ENCODE data around the gene SLC44A5.
"Not testable (repeated sequence)": the region's sequence is repeated elsewhere in the genome, so short reads cannot be mapped to it uniquely, and the experiment has no call there.

The SLC44A5 gene

GRCh38 chr1:75522389-75522788 is 88.5 kb downstream of the SLC44A5 start:
- no peak for DNase-seq (ENCODE audit: low read depth in 1 of 2, low spot score in 1 of 2)

DNA sequence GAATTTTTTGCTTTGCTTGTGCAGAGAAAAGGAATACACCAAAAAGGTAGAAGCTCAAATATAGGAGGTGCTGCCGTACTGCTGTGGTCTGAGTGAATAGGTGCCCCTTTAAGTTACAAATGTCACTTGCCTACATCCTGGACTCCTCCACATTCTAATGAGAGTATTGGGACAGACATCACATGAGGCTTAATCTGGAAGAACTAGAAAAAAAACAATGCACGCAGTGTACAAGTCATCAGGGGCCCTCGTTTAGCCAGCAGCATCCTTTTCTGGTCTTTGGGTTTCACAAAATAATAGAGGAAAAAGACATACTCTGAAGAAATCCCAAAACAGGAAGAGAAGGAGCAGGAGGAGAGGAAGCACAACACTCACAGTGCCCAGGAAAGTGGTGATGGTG is 89.3 kb downstream of the SLC44A5 start:
- no peak for DNase-seq (ENCODE audit: low read depth in 1 of 2, low spot score in 1 of 2)

DNA sequence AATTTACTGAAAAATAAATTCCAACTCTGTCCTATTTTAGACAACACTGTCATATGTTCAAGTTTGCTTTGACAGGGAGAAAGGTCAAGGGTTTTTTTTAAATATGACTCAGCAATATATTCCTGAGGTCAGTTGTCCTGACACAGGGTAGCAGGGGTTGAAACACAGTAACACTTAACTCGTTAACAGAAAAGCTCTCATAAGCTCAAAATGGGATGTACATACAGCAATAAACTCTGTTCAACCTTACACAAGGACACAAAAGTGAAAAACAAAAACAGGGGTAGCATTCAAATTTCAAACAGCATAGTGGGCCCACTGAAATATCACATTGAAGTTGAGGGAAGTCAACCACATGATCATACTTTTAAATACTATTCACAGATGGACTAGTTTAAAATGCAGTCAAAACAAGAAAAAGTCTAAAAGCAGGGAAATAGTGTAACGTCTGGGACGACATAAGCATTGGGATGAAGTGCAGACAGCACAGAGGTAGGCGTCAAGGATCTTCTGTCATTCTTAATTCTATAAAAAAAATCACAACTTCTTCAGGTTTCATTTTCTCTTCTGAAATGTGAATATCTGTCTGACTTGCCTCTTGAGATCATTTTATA is 89.9 kb downstream of the SLC44A5 start:
- no peak for DNase-seq (ENCODE audit: low read depth in 1 of 2, low spot score in 1 of 2)

- no peak for DNase-seq (ENCODE audit: low read depth in 1 of 2, low spot score in 1 of 2)
Measured at GRCh38 chr1:75519651-75520427, 91.1 kb downstream of the SLC44A5 start.

DNA sequence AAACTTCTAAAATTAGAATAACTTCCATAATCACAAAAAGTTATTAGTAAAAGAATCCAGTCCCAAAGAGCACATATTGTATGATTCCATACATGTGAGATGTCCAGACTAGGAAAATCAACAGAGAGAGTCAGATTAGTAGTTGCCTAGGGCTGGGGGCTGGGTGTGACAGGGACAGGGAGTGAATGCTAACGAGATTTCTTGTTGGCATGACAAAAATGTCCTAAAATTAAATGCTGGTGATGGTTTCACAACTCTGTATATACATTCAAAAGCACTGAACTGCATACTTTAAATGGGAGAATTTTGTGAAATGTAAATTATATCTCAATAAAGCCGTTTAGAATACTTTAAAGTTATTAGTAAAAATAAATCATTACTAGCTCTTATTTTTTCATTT is 92.2 kb downstream of the SLC44A5 start:
- no peak for DNase-seq (ENCODE audit: low read depth in 1 of 2, low spot score in 1 of 2)

- DNase-seq (ENCODE audit: low read depth in 1 of 2, low spot score in 1 of 2), result no peak
Measured at GRCh38 chr1:75514270-75514669, 96.6 kb downstream of the SLC44A5 start.

GRCh38 chr1:75506976-75507375 is 103.9 kb downstream of the SLC44A5 start:
- DNase-seq (ENCODE audit: low read depth in 1 of 2, low spot score in 1 of 2), result no peak

- no peak for DNase-seq (ENCODE audit: low read depth in 1 of 2, low spot score in 1 of 2)
Measured at GRCh38 chr1:75503221-75503974, 107.5 kb downstream of the SLC44A5 start.

- no peak for DNase-seq (ENCODE audit: low read depth in 1 of 2, low spot score in 1 of 2)
Measured at GRCh38 chr1:75502776-75503175, 108.1 kb downstream of the SLC44A5 start.

DNA sequence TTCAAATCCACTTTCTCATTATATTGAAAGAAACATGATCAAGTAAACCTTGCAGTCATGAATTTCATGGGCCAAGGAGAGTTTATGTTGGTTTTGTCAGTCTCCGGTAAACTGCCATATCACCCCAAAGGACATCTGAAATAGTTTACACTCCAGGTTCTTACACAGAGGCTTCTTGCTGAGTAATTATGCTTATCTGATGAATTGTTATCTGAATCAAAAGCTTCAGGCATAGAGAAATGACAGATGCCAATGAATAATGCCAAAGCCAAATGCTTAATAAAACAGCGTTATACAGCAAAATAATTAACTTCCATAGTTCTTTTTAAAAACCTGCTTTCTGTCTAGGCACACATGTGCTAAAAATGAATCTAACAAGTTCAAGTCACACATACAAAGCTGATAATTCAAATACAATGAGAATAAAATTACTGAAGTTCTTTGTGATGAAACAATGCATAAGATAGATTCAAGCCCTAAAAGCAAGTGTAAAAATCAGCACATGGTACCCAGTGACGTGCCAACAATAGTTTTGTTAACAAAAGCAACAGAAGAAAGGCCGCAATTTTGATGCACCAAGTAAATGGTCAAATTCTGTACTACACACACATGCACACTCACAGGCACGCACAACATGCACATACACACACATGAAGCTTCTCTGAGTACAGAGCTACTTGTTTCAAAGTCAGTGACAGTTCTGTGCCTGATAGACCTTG is 109.2 kb downstream of the SLC44A5 start:
- no peak for DNase-seq (ENCODE audit: low read depth in 1 of 2, low spot score in 1 of 2)

GRCh38 chr1:75492011-75492410 is 118.9 kb downstream of the SLC44A5 start:
- no peak for DNase-seq (ENCODE audit: low read depth in 1 of 2, low spot score in 1 of 2)

DNA sequence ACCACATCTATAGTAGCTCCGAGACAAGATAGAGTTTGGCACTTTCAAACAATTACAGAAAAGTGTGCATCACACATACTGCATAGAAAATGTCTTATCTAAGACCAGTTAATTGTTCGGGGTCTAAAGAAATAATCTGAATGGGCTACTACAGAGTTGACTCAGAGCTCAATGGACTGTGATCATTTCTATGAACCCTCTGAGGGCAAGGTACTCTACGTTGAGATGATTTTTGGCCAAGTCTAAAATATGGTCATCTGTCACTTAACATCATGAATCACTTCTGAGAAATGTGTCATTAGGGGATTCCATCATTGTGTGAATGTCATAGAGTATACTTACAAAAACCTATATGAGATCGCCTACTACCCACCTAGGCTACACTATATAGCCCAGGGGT is 123.5 kb downstream of the SLC44A5 start:
- no peak for DNase-seq (ENCODE audit: low read depth in 1 of 2, low spot score in 1 of 2)

DNA sequence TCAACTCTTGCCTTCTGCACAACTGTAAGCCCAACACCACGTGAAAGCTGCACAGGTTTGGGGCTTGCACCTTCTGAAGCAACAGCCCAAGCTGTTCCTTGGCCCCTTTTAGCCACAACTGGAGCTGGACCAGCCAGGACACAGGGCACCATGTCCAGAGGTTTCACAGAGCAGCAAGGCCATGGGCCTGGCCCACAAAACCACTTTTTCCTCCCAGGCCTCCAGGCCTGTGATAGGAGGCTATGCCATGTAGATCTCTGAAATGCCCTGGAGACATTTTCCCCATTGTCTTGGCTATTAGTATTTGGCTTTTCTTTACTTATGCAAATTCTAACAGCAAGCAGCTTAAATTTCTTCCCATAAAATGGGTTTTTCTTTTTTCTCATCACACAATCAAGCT is 126.1 kb downstream of the SLC44A5 start:
- no peak for DNase-seq (ENCODE audit: low read depth in 1 of 2, low spot score in 1 of 2)

GRCh38 chr1:75482951-75483350 is 128.0 kb downstream of the SLC44A5 start:
- no peak for DNase-seq (ENCODE audit: low read depth in 1 of 2, low spot score in 1 of 2)

DNA sequence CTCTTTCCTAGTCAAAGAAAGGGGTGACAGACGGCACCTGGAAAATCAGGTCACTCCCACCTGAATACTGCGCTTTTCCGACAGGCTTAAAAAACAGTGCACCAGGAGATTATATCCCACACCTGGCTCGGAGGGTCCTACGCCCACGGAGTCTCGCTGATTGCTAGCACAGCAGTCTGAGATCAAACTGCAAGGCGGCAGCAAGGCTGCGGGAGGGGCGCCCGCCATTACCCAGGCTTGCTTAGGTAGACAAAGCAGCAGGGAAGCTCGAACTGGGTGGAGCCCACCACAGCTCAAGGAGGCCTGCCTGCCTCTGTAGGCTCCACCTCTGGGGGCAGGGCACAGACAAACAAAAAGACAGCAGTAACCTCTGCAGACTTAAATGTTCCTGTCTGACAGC is 134.4 kb downstream of the SLC44A5 start:
- DNase-seq (ENCODE audit: low read depth in 1 of 2, low spot score in 1 of 2), result not testable (repeated sequence)

GRCh38 chr1:75475696-75476095 is 135.2 kb downstream of the SLC44A5 start:
- no peak for DNase-seq (ENCODE audit: low read depth in 1 of 2, low spot score in 1 of 2)

- no peak for DNase-seq (ENCODE audit: low read depth in 1 of 2, low spot score in 1 of 2)
Measured at GRCh38 chr1:75472971-75473603, 137.8 kb downstream of the SLC44A5 start.

DNA sequence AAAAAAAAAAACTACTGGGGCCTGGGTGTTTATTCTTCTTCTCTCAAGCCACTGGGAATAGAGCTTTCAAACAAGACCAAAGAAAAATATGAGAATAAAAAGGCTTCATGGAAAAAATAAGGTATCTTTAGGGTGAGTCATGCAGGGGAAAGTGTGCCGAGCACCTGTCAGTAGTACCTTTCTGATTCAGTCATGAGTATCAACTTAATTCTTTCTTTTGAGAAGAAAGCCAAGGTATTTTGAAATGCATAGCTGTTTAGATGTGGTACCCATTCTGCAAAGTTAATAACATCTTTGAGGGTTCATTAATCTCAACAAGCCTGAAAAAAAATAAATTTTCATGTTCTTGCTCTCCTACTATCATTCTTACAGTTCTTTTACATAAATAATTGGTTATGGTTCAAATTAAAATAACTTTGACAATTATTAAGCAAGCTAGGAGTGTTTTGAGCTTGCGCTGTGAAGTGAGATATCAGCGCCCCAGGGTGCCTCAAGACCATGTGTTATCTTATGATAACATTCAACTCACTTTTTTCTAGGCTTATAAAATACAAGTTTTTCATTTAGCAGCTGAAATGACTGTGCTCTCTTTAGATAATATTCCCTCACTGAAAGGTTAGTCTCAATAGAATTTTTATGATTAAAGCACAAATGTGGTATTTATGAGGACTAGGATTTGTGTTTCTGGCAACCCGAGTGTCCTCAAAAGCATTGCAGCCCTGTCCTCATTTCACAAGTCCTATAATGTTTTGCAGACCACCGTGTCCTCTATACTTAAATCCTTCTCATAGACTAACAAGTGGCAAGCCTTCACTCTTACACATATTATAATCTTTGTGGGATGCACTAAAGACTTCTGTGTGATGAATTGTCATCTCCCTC is 138.6 kb downstream of the SLC44A5 start:
- DNase-seq (ENCODE audit: low read depth in 1 of 2, low spot score in 1 of 2), result no peak

GRCh38 chr1:75471252-75471651 is 139.7 kb downstream of the SLC44A5 start:
- DNase-seq (ENCODE audit: low read depth in 1 of 2, low spot score in 1 of 2), result no peak

DNA sequence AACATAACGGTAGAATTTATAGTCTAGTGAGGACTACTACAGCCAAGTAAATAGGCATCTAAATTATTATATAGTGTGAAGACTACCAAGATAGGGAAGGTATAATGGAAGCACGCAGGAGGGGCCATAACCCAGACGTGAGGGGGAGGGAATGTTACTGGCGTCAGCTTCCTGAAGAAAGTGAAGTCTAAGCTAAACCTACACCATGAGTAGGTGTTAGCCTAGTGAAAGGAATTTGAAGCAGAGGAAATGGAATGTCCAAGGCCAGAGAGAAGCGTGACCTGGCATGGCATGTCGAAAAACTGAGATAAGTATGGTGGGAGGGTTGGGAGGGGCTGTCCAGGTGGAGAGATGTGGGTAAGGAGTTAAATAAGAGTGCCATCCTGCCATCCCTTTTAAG is 140.5 kb downstream of the SLC44A5 start:
- DNase-seq (ENCODE audit: low read depth in 1 of 2, low spot score in 1 of 2), result no peak
